Endothelial cell of umbilical vein (primary cell): ENCODE data around the gene ZBTB20. TPM values are rescaled to one million over a fixed set of nuclear protein-coding genes. Genes with fewer than 3 reads are reported as not detected.

Experiments
- BruUV-seq: library from RNA; stranded (reverse); fragments of 400-500 nt; replicated peaks from 2 replicates; lab custom pipeline; 2021; lab: Mats Ljungman, UMichigan
- CTCF ChIA-PET: fragments of 300-600, 350-600 bp; sonication (Branson Sonifier 250); formaldehyde crosslinking; loops from one replicate; lab custom pipeline; 2021; ENCODE audit warnings: antibody characterized with exemption, inconsistent platforms; lab: Charles Lee
- POLR2A ChIA-PET: fragments of 300-600, 350-600 bp; sonication (Branson Sonifier 250); formaldehyde crosslinking; loops from one replicate; lab custom pipeline; 2021; ENCODE audit warnings: antibody characterized with exemption, inconsistent platforms; lab: Charles Lee
- DNase-seq: peaks from one replicate; pipeline ENCODE4 v3.0.0-alpha.2; 2011; ENCODE audit warnings: low read depth, low spot score
- FAIRE-seq: peaks from 2 replicates; lab custom pipeline; 2011; peaks lifted over from hg19 to GRCh38; lab: Jason Lieb, UNC
- H2AFZ ChIP-seq: 2 replicates; pipeline ENCODE4 v1.6.0; 2012; ENCODE audit warnings: low read depth, low read length, control low read depth, inconsistent platforms
- H3K27ac ChIP-seq: 2 replicates; pipeline ENCODE4 v1.5.1; 2011; ENCODE audit warnings: low read depth, mild to moderate bottlenecking, control low read depth, low read length, moderate library complexity; ENCODE audit not compliant: insufficient read depth
- H3K27me3 ChIP-seq, 2 experiments: 2 replicates each; pipeline versions ENCODE4 v1.6.0 to v1.6.1; 2011; ENCODE audit warnings: low read length in 2 of 2, mixed read lengths in 1 of 2; ENCODE audit not compliant: control insufficient read depth in 2 of 2, insufficient read depth in 2 of 2
- H3K36me3 ChIP-seq, 2 experiments: 2 replicates in 1 of 2; 3 replicates in 1 of 2; pipeline ENCODE4 v1.5.1; 2011; ENCODE audit warnings: low read length in 2 of 2, mild to moderate bottlenecking in 1 of 2, moderate library complexity in 1 of 2; ENCODE audit not compliant: control insufficient read depth in 2 of 2, insufficient read depth in 2 of 2; ENCODE audit errors: extremely low read depth in 1 of 2
- H3K4me1 ChIP-seq: 3 replicates; pipeline ENCODE4 v1.5.1; 2011; ENCODE audit warnings: mild to moderate bottlenecking, low read length; ENCODE audit not compliant: control insufficient read depth, insufficient read depth; ENCODE audit errors: extremely low read depth
- H3K4me2 ChIP-seq: 2 replicates; pipeline ENCODE4 v1.6.1; 2011; ENCODE audit warnings: low read length, control low read depth, mixed read lengths; ENCODE audit not compliant: insufficient read depth
- H3K4me3 ChIP-seq, 3 experiments: fragments of 200-600 bp in 1 of 3; sonication (generic), shearing (Covaris generic) in 1 of 3; replicated peaks in 1 of 3; 2 replicates each; pipeline ENCODE4 v1.5.1; 2011 to 2016; ENCODE audit warnings: control low read depth in 3 of 3, low read length in 3 of 3, mild to moderate bottlenecking in 2 of 3, inconsistent platforms in 1 of 3, low read depth in 1 of 3, moderate library complexity in 1 of 3; ENCODE audit not compliant: insufficient read depth in 1 of 3
- H3K79me2 ChIP-seq: 2 replicates; pipeline ENCODE4 v1.6.0; 2012; ENCODE audit warnings: low read length, inconsistent platforms; ENCODE audit not compliant: control insufficient read depth, insufficient read depth
- H3K9ac ChIP-seq: replicated peaks from 2 replicates; pipeline ENCODE3; 2011; ENCODE audit warnings: low read length, control low read depth; ENCODE audit not compliant: insufficient read depth; ENCODE audit errors: extremely low read depth
- H3K9me1 ChIP-seq: replicated peaks from 3 replicates; pipeline ENCODE4 v1.6.0; 2011; ENCODE audit warnings: mild to moderate bottlenecking, low read length; ENCODE audit not compliant: control insufficient read depth, insufficient read depth; ENCODE audit errors: extremely low read depth
- H3K9me3 ChIP-seq: replicated peaks from 2 replicates; pipeline ENCODE4 v1.5.1; 2012; ENCODE audit warnings: low read length, inconsistent platforms; ENCODE audit not compliant: control insufficient read depth, insufficient read depth
- H4K20me1 ChIP-seq: replicated peaks from 2 replicates; pipeline ENCODE3; 2011; ENCODE audit warnings: mild to moderate bottlenecking, low read length; ENCODE audit not compliant: control insufficient read depth, insufficient read depth; ENCODE audit errors: extremely low read depth
- EZH2 ChIP-seq: IDR thresholded peaks from 2 replicates; pipeline ENCODE4 v1.6.1; 2012; ENCODE audit warnings: borderline replicate concordance, low read depth, mild to moderate bottlenecking, moderate library complexity, low read length, inconsistent platforms; ENCODE audit not compliant: severe bottlenecking
- FOS ChIP-seq: IDR thresholded peaks from 2 replicates; pipeline ENCODE4 v1.6.1; 2011; ENCODE audit warnings: mild to moderate bottlenecking, low read length, moderate library complexity, borderline replicate concordance; ENCODE audit not compliant: insufficient read depth
- GATA2 ChIP-seq: IDR thresholded peaks from 2 replicates; pipeline ENCODE4 v1.7.0; 2011; ENCODE audit warnings: low read depth, mild to moderate bottlenecking, moderate library complexity, mixed read lengths, low read length; ENCODE audit not compliant: insufficient read length, insufficient read depth
- JUN ChIP-seq: IDR thresholded peaks from 2 replicates; pipeline ENCODE4 v1.6.1; 2011; ENCODE audit warnings: borderline replicate concordance, low read depth; ENCODE audit not compliant: insufficient read length, insufficient read depth
- MYC ChIP-seq: IDR thresholded peaks from one replicate; pipeline ENCODE4 v1.6.1; 2011; ENCODE audit warnings: mild to moderate bottlenecking, low read depth, low read length
- POLR2A ChIP-seq: IDR thresholded peaks from 2 replicates; pipeline ENCODE4 v1.6.1; 2012; ENCODE audit warnings: low read depth, mild to moderate bottlenecking, control low read depth, low read length
- POLR2AphosphoS5 ChIP-seq: IDR thresholded peaks from 2 replicates; pipeline ENCODE4 v1.6.1; 2012; ENCODE audit warnings: low read depth, mild to moderate bottlenecking, control low read depth, low read length, moderate library complexity; ENCODE audit not compliant: insufficient read depth
- dilution Hi-C: fragments of 300-500 bp; cut with MboI; formaldehyde crosslinking; loops from one replicate; pipeline ENCODE4 v1.15.0; 2019; ENCODE audit warnings: low sequenced_read_pairs; ENCODE audit not compliant: extremely low pct_ligation_motif_present
- intact Hi-C: fragments of 100-400 bp; cut with micrococcal nuclease; formaldehyde crosslinking; loops from one replicate; pipeline ENCODE4 v1.10.0; 2022
- polyA plus RNA-seq, 4 experiments: library from polyadenylated mRNA; depleted of rRNA in 3 of 4; stranded (reverse) in 3 of 4; unstranded in 1 of 4; fragments of >200 nt; gene quantifications; 2 replicates each; pipeline versions ENCODE4 v1.2.1 to v1.2.3, GENCODE V29; 2011 to 2012; ENCODE audit warnings: missing spikeins in 1 of 4
- total RNA-seq: library from RNA; stranded (reverse); gene quantifications from 2 replicates; pipeline ENCODE4 v1.2.3, GENCODE V29; 2021
- TF ChIP-seq, protein P1 (sequence below): IDR thresholded peaks from 2 replicates; pipeline ENCODE4 v1.6.1; 2011; ENCODE audit not compliant: insufficient read depth, insufficient read length
- TF ChIP-seq, protein P2 (sequence below), 2 donors: IDR thresholded peaks; 1 replicate in 1 of 2; 2 replicates in 1 of 2; pipeline ENCODE4 v1.5.1; 2011; ENCODE audit warnings: low read length in 2 of 2, mild to moderate bottlenecking in 2 of 2, moderate library complexity in 2 of 2, control low read depth in 1 of 2, inconsistent platforms in 1 of 2, low read depth in 1 of 2; ENCODE audit not compliant: insufficient read depth in 1 of 2; ENCODE audit errors: extremely low read depth in 1 of 2

Gene ZBTB20
- total and polyA plus RNA-seq, 2 donors (not counting 3 experiments of a cell fraction or from before 2014, with no cell fraction given), result 2.1 to 20.5 TPM

DNA sequence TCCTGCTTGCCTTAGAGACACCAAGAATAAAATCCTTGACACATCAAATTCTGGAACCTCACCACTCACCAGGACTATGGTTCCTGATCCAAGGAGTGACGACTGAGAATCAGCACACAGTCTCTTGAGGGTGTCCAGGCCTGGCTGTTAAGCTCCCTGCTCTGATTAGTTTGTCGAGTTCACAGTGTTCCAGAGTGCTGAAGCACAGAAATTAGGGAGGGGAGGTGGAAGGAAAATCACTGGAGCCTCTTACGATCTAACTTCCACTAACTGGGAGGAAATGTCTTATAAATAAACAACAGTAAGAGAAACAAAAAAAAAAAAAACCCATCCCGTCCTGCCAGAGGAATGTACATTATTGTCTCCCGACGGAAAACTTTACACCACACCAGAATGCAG, 523.0 kb downstream of the ZBTB20 start:
- H3K9ac ChIP-seq, result peak overlapping the region; percentile 99
- no peaks in the 10 kb centered on the region for H4K20me1 ChIP-seq
- no TSS peak for BruUV-seq
- H3K4me2 ChIP-seq, result peak overlapping the region; percentile 96
- CTCF ChIA-PET, result interaction anchor here (1.0 to 1.7 kb wide), 3 partner anchors 16 to 205 kb away, joined by 3 to 6 read pairs (median 3); no protein-coding TSS in a partner anchor
- no peaks in the 10 kb centered on the region for H3K27me3 ChIP-seq
- FAIRE-seq (peak; percentile 60), DNase-seq (peak; percentile 82)
- intact Hi-C loops (loop anchor here (1.0 to 10.0 kb wide), 5 partner anchors 25 to 1161 kb away; partner anchors contain the start of gene ZBTB20), dilution Hi-C loops (no loop called here)
- H3K9me3 ChIP-seq, result no peaks in the 10 kb centered on the region
- no peaks in the 10 kb centered on the region for H3K36me3 ChIP-seq
- H3K9me1 ChIP-seq, result no peaks in the 10 kb centered on the region
- TF ChIP-seq GATA2, result no peak
- no peak for TF ChIP-seq MYC
- TF ChIP-seq, protein P1, sequence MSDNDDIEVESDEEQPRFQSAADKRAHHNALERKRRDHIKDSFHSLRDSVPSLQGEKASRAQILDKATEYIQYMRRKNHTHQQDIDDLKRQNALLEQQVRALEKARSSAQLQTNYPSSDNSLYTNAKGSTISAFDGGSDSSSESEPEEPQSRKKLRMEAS, result no peak
- no peak for TF ChIP-seq JUN
- no peak for TF ChIP-seq EZH2
- TF ChIP-seq FOS, result no peak
- TF ChIP-seq POLR2AphosphoS5, result no peak
- TF ChIP-seq, protein P2, sequence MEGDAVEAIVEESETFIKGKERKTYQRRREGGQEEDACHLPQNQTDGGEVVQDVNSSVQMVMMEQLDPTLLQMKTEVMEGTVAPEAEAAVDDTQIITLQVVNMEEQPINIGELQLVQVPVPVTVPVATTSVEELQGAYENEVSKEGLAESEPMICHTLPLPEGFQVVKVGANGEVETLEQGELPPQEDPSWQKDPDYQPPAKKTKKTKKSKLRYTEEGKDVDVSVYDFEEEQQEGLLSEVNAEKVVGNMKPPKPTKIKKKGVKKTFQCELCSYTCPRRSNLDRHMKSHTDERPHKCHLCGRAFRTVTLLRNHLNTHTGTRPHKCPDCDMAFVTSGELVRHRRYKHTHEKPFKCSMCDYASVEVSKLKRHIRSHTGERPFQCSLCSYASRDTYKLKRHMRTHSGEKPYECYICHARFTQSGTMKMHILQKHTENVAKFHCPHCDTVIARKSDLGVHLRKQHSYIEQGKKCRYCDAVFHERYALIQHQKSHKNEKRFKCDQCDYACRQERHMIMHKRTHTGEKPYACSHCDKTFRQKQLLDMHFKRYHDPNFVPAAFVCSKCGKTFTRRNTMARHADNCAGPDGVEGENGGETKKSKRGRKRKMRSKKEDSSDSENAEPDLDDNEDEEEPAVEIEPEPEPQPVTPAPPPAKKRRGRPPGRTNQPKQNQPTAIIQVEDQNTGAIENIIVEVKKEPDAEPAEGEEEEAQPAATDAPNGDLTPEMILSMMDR (IDR thresholded peaks at IDR 0.05; ENCODE audit: extremely low read depth in 1 of 2, insufficient read depth in 1 of 2, low read depth in 1 of 2, low read length in 2 of 2), result no peak
- TF ChIP-seq POLR2A, result no peak
- H3K27ac ChIP-seq, result peak overlapping the region; percentile 99
- H3K79me2 ChIP-seq, result peaks cover 2% of the 10 kb centered on the region
- H3K4me3 ChIP-seq, result peak overlapping the region; percentile 21 to 88 (median 50)
- H3K4me1 ChIP-seq, result peaks cover 36% of the 10 kb centered on the region
- H2AFZ ChIP-seq, result peak overlapping the region; percentile 87
- POLR2A ChIA-PET, result interaction anchor here (0.7 kb wide), 1 partner anchor 55 kb away, joined by 6 read pairs; no protein-coding TSS in a partner anchor
